ENCODE measurements around the gene FOCAD. TPM values are rescaled to one million over a fixed set of nuclear protein-coding genes. Genes with fewer than 3 reads are reported as not detected.

The FOCAD gene
- total RNA-seq, 1 donor from 2014 or later = 38.4 TPM

DNA sequence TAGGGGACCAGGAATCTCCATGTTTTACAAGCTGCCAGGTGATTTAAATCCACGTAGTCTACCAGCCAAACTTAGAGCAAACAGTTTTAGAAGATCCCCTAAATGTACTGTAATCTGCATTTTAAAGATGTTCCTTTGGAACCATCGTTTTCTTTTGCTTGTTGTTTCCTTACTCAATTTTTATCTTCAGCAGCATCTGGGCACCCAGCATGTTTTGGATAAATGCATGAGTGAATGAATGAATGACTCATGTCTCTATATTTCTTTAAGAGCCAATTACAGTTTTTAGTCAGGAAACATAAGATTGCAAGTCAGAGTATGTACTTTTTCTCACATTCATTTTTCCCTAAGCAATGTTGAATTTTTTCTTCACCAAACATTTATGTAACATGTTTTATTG lies 224.4 kb downstream of the FOCAD start:
- Mint-ChIP-seq H3K27me3 (ENCODE audit: unreplicated experiment) (no peaks in the 10 kb centered on the region), H3K4me1 (ENCODE audit: unreplicated experiment) (peaks cover 1% of the 10 kb centered on the region), H3K36me3 (ENCODE audit: unreplicated experiment) (peaks cover 9% of the 10 kb centered on the region), H3K27ac (ENCODE audit: unreplicated experiment) (no peak overlapping the region), H3K9me3 (ENCODE audit: unreplicated experiment) (no peaks in the 10 kb centered on the region), H3K4me3 (ENCODE audit: unreplicated experiment) (no peak overlapping the region)
- TF ChIP-seq, protein P1, sequence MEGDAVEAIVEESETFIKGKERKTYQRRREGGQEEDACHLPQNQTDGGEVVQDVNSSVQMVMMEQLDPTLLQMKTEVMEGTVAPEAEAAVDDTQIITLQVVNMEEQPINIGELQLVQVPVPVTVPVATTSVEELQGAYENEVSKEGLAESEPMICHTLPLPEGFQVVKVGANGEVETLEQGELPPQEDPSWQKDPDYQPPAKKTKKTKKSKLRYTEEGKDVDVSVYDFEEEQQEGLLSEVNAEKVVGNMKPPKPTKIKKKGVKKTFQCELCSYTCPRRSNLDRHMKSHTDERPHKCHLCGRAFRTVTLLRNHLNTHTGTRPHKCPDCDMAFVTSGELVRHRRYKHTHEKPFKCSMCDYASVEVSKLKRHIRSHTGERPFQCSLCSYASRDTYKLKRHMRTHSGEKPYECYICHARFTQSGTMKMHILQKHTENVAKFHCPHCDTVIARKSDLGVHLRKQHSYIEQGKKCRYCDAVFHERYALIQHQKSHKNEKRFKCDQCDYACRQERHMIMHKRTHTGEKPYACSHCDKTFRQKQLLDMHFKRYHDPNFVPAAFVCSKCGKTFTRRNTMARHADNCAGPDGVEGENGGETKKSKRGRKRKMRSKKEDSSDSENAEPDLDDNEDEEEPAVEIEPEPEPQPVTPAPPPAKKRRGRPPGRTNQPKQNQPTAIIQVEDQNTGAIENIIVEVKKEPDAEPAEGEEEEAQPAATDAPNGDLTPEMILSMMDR (IDR thresholded peaks at IDR 0.05) = no peak
- no peak for DNase-seq (ENCODE audit: extremely low spot score, unreplicated experiment)

DNA sequence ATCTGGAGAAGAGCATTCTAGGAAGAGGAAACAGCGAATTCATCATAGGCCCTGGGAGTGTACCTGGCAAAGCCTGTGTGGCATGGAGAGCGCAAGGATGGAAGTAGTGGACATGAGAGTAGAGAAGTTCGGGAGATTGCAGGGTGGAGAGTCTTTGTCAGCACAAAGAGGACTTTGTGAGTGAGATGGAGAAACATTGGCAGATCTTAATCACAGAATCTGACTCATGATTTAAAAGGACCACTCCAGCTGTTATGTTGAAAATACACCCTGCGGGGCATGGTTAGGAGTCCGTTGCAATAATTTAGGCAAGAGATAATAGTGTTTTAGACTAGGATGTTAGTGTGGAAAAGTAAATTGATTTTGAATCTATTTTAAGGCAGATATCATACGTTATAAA lies 230.5 kb downstream of the FOCAD start:
- H3K4me3 Mint-ChIP-seq (ENCODE audit: unreplicated experiment) = no peak overlapping the region
- no peaks in the 10 kb centered on the region for H3K4me1 Mint-ChIP-seq (ENCODE audit: unreplicated experiment)
- H3K27me3 Mint-ChIP-seq (ENCODE audit: unreplicated experiment) = no peaks in the 10 kb centered on the region
- H3K27ac Mint-ChIP-seq (ENCODE audit: unreplicated experiment) = no peak overlapping the region
- TF ChIP-seq, protein P1 (IDR thresholded peaks at IDR 0.05) = no peak
- DNase-seq (ENCODE audit: extremely low spot score, unreplicated experiment) = no peak
- H3K36me3 Mint-ChIP-seq (ENCODE audit: unreplicated experiment) = peaks cover 35% of the 10 kb centered on the region
- no peaks in the 10 kb centered on the region for H3K9me3 Mint-ChIP-seq (ENCODE audit: unreplicated experiment)

DNA sequence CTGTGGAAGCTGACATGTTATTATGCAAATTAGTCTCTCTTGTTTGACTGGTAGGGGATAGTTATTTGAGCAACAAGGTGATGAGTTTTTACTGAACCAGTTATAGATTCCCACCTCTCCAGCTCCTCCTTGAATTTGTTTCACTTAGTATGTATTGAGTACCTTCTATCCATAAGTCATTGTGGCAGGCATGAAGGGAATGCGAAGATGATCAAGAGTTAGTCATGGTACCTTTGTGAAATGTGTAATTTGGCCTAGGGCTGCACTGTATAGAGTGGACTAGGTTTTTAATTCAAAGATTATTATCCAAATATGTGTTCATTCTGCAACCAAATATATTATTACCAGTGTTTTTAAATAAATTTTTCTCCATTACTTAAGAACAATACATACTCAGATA lies 237.3 kb downstream of the FOCAD start:
- Mint-ChIP-seq H3K4me1 (ENCODE audit: unreplicated experiment) (no peaks in the 10 kb centered on the region), H3K9me3 (ENCODE audit: unreplicated experiment) (no peaks in the 10 kb centered on the region), H3K27ac (ENCODE audit: unreplicated experiment) (no peak overlapping the region), H3K36me3 (ENCODE audit: unreplicated experiment) (peaks cover 34% of the 10 kb centered on the region), H3K27me3 (ENCODE audit: unreplicated experiment) (no peaks in the 10 kb centered on the region), H3K4me3 (ENCODE audit: unreplicated experiment) (no peak overlapping the region)
- TF ChIP-seq, protein P1 (IDR thresholded peaks at IDR 0.05) = no peak
- DNase-seq (ENCODE audit: extremely low spot score, unreplicated experiment) = no peak

DNA sequence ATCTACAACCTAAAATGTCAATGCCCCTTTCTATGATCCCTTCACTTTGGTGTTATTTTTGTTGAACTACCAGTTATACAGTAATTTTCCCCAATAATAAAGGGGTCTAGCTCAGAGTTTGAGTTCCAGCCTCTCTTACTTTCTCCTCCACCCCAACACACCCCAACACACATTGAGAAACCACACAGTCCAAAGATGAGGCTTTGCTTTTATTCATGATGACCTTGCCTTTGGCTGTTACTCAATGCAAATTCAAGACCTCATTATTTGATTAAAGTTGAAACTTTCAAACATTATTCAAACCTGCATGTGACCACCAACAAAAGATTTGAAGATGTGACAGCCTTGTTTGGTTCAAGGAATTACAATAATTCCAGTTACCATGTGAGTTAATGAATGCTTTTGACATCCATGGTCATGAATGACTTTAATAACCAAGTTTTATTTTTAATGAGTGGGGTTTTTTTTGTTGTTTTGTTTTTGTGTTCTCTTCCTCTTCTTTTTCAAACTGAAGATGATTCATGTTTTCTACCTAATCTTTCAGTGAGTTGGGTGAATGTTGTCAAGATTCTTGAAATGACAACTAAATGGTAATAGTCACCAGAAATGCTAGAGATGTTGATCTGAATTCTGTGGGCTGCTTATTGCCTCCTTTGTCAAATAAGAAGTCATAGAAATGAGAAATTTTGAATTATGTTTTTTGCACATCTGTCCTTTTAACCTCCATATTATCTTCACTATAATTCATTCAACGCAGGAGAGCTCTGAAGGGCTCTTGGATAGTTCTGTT lies 241.4 kb downstream of the FOCAD start:
- TF ChIP-seq, protein P1 (IDR thresholded peaks at IDR 0.05) = no peak
- Mint-ChIP-seq H3K4me3 (ENCODE audit: unreplicated experiment) (no peak overlapping the region), H3K9me3 (ENCODE audit: unreplicated experiment) (no peaks in the 10 kb centered on the region), H3K4me1 (ENCODE audit: unreplicated experiment) (no peaks in the 10 kb centered on the region), H3K27ac (ENCODE audit: unreplicated experiment) (no peak overlapping the region), H3K36me3 (ENCODE audit: unreplicated experiment) (peaks cover 23% of the 10 kb centered on the region), H3K27me3 (ENCODE audit: unreplicated experiment) (no peaks in the 10 kb centered on the region)
- DNase-seq (ENCODE audit: extremely low spot score, unreplicated experiment) = no peak

DNA sequence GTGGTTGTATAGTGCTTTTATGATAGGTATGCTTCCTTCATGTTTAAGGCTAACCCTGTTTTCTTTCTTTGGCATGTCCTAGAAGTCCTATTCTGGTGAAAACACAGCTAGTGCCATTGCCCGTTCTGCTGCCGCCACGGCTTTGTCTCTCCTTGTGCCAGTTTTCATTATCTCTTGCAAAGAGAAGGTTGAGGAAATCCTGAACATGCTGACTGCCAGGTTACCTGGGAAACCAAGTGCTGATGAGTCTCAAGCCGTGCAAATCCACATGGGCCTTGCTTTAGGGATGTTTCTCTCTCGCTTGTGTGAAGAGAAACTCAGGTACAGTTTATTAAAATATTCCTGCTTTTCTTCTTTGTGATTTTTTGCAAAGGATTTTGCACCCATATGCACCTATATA lies 245.2 kb downstream of the FOCAD start:
- TF ChIP-seq, protein P1 (IDR thresholded peaks at IDR 0.05) = no peak
- H3K27me3 Mint-ChIP-seq (ENCODE audit: unreplicated experiment) = no peaks in the 10 kb centered on the region
- peaks cover 6% of the 10 kb centered on the region for H3K4me1 Mint-ChIP-seq (ENCODE audit: unreplicated experiment)
- peaks cover 7% of the 10 kb centered on the region for H3K9me3 Mint-ChIP-seq (ENCODE audit: unreplicated experiment)
- H3K36me3 Mint-ChIP-seq (ENCODE audit: unreplicated experiment) = peaks cover 32% of the 10 kb centered on the region
- no peak overlapping the region for H3K27ac Mint-ChIP-seq (ENCODE audit: unreplicated experiment)
- no peak overlapping the region for H3K4me3 Mint-ChIP-seq (ENCODE audit: unreplicated experiment)
- DNase-seq (ENCODE audit: extremely low spot score, unreplicated experiment) = no peak

All from osteocyte (in vitro differentiated cells).